ENCODE measurements around the gene ENPP3. TPM values are rescaled to one million over a fixed set of nuclear protein-coding genes. Genes with fewer than 3 reads are reported as not detected.

Gene ENPP3
- total and polyA plus RNA-seq, 2 donors (not counting 1 experiment from before 2014, with no cell fraction given) = 0.18 to 0.25 TPM

DNA sequence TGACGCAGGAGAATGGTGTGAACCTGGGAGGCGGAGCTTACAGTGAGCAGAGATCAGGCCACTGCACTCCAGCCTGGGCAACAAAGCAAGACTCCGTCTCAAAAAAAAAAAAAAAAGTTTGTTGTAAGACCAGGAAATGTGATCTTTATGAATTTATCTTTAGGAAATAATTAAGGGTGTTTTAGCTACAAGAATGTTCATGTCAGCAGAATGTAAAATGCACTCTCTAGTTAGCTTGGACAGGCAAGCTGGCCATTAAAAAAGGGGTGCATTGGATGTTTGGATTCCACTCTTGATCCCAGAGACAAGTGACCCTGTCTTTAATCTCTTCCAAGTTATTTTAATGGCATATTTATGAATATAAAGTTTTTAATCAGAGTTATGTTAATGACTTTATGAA is 19.6 kb downstream of the ENPP3 start:
- no peaks in the 10 kb centered on the region for H3K27me3 ChIP-seq (replicated peaks in 1 of 4; ENCODE audit: control extremely low read depth in 1 of 4, control insufficient read depth in 3 of 4, insufficient read depth in 4 of 4, low read length in 3 of 4)
- H3K9ac ChIP-seq (ENCODE audit: low read length) = no peak overlapping the region
- CTCF ChIA-PET = no interaction called here
- H3K27ac ChIP-seq (ENCODE audit: low read length in 2 of 2) = no peak overlapping the region
- H2AFZ ChIP-seq (ENCODE audit: insufficient read depth, low read depth, low read length, poor library complexity, severe bottlenecking) = no peak overlapping the region
- no peak overlapping the region for H3K4me3 ChIP-seq (ENCODE audit: control extremely low read depth in 1 of 5, extremely low read depth in 1 of 5, insufficient read depth in 1 of 5, low read depth in 2 of 5, low read length in 4 of 5)
- 100% methylated on average over 3 of the region's 3 CpGs for WGBS (ENCODE audit: insufficient coverage)
- POLR2A ChIA-PET = no interaction called here
- DNase-seq (no peak), ATAC-seq (ENCODE audit: low read depth) (no peak)
- Mint-ChIP-seq H3K9me3 (ENCODE audit: insufficient read depth) (no peaks in the 10 kb centered on the region), H3K4me1 (peaks cover 6% of the 10 kb centered on the region), H3K27ac (no peak overlapping the region), H3K4me3 (no peak overlapping the region), H3K27me3 (peaks cover 1% of the 10 kb centered on the region)
- H3K79me2 ChIP-seq (ENCODE audit: control insufficient read depth, insufficient read depth, low read length) = no peaks in the 10 kb centered on the region
- intact Hi-C loops (cut with micrococcal nuclease) = no loop called here
- H4K20me1 ChIP-seq (ENCODE audit: control insufficient read depth, insufficient read depth, low read length, poor library complexity, severe bottlenecking) = no peaks in the 10 kb centered on the region
- H3K4me1 ChIP-seq (ENCODE audit: control insufficient read depth in 2 of 2, insufficient read depth in 2 of 2, low read length in 2 of 2) = peaks cover 0 to 5% of the 10 kb centered on the region in 2 donors
- no peak for TF ChIP-seq EZH2 (IDR thresholded peaks at IDR 0.05; ENCODE audit: borderline replicate concordance, insufficient read depth, low read depth, low read length, poor library complexity, severe bottlenecking)
- TF ChIP-seq, protein P1, sequence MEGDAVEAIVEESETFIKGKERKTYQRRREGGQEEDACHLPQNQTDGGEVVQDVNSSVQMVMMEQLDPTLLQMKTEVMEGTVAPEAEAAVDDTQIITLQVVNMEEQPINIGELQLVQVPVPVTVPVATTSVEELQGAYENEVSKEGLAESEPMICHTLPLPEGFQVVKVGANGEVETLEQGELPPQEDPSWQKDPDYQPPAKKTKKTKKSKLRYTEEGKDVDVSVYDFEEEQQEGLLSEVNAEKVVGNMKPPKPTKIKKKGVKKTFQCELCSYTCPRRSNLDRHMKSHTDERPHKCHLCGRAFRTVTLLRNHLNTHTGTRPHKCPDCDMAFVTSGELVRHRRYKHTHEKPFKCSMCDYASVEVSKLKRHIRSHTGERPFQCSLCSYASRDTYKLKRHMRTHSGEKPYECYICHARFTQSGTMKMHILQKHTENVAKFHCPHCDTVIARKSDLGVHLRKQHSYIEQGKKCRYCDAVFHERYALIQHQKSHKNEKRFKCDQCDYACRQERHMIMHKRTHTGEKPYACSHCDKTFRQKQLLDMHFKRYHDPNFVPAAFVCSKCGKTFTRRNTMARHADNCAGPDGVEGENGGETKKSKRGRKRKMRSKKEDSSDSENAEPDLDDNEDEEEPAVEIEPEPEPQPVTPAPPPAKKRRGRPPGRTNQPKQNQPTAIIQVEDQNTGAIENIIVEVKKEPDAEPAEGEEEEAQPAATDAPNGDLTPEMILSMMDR (IDR thresholded peaks at IDR 0.05) = no peak
- H3K9me3 ChIP-seq (ENCODE audit: control extremely low read depth in 1 of 3, control insufficient read depth in 2 of 3, insufficient read depth in 1 of 3, low read length in 2 of 3) = no peaks in the 10 kb centered on the region
- no peaks in the 10 kb centered on the region for H3K36me3 ChIP-seq (replicated peaks in 1 of 2; ENCODE audit: control extremely low read depth in 1 of 2, control insufficient read depth in 1 of 2, extremely low read depth in 1 of 2, insufficient read depth in 2 of 2, low read length in 1 of 2)
- no peak overlapping the region for H3K4me2 ChIP-seq (replicated peaks; ENCODE audit: low read depth, low read length, poor library complexity, severe bottlenecking)

DNA sequence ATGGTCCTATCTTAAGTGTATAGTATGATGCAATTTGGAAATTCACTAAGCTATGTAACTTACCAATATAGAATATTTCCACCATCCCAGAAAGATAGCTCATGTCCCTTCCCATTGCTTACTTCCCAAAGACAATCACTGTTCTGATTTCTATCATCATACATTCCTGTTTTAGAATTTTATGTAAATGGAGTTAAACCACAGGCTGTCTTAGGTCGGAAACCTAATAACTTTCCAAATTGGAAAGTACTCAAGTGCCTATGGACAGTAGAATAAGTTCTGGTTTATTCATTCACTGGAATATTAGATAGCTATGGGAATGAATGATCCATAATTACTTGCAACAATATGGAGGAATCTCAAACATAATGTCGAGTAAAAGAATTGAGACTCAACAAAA is 20.1 kb downstream of the ENPP3 start:
- no peaks in the 10 kb centered on the region for H3K79me2 ChIP-seq (ENCODE audit: control insufficient read depth, insufficient read depth, low read length)
- no peaks in the 10 kb centered on the region for H3K36me3 ChIP-seq (replicated peaks in 1 of 2; ENCODE audit: control extremely low read depth in 1 of 2, control insufficient read depth in 1 of 2, extremely low read depth in 1 of 2, insufficient read depth in 2 of 2, low read length in 1 of 2)
- WGBS (ENCODE audit: insufficient coverage) = no CpG with 5 or more reads among the region's 2 CpGs
- TF ChIP-seq, protein P1 (IDR thresholded peaks at IDR 0.05) = no peak
- TF ChIP-seq EZH2 (IDR thresholded peaks at IDR 0.05; ENCODE audit: borderline replicate concordance, insufficient read depth, low read depth, low read length, poor library complexity, severe bottlenecking) = no peak
- no peak overlapping the region for H2AFZ ChIP-seq (ENCODE audit: insufficient read depth, low read depth, low read length, poor library complexity, severe bottlenecking)
- H3K4me3 ChIP-seq (ENCODE audit: control extremely low read depth in 1 of 5, extremely low read depth in 1 of 5, insufficient read depth in 1 of 5, low read depth in 2 of 5, low read length in 4 of 5) = no peak overlapping the region
- H3K27ac Mint-ChIP-seq = no peak overlapping the region
- no peaks in the 10 kb centered on the region for H3K27me3 ChIP-seq (replicated peaks in 1 of 4; ENCODE audit: control extremely low read depth in 1 of 4, control insufficient read depth in 3 of 4, insufficient read depth in 4 of 4, low read length in 3 of 4)
- no peaks in the 10 kb centered on the region for H3K27me3 Mint-ChIP-seq
- DNase-seq = no peak
- peaks cover 6% of the 10 kb centered on the region for H3K4me1 Mint-ChIP-seq
- no peaks in the 10 kb centered on the region for H3K9me3 Mint-ChIP-seq (ENCODE audit: insufficient read depth)
- no peaks in the 10 kb centered on the region for H4K20me1 ChIP-seq (ENCODE audit: control insufficient read depth, insufficient read depth, low read length, poor library complexity, severe bottlenecking)
- POLR2A ChIA-PET = no interaction called here
- ATAC-seq (ENCODE audit: low read depth) = no peak
- H3K9ac ChIP-seq (ENCODE audit: low read length) = no peak overlapping the region
- CTCF ChIA-PET = interaction anchor here (1.4 kb wide), 1 partner anchor 29 kb away, joined by 4 read pairs; the partner anchor contains the start of gene MED23
- intact Hi-C loops (cut with micrococcal nuclease) = no loop called here
- no peak overlapping the region for H3K4me2 ChIP-seq (replicated peaks; ENCODE audit: low read depth, low read length, poor library complexity, severe bottlenecking)
- no peaks in the 10 kb centered on the region for H3K9me3 ChIP-seq (ENCODE audit: control extremely low read depth in 1 of 3, control insufficient read depth in 2 of 3, insufficient read depth in 1 of 3, low read length in 2 of 3)
- no peak overlapping the region for H3K4me3 Mint-ChIP-seq
- no peak overlapping the region for H3K27ac ChIP-seq (ENCODE audit: low read length in 2 of 2)
- H3K4me1 ChIP-seq (ENCODE audit: control insufficient read depth in 2 of 2, insufficient read depth in 2 of 2, low read length in 2 of 2) = peaks cover 0 to 5% of the 10 kb centered on the region in 2 donors
